A673 (cell line): ENCODE data around the gene ADSL.

Experiments
- CTCF ChIP-seq: fragments of 300-800, 200-600 bp; sonication (generic); conservative IDR thresholded peaks from 2 replicates; pipeline ENCODE4 v1.5.1; 2017; ENCODE audit warnings: low read depth, mild to moderate bottlenecking, antibody characterized with exemption, low read length, moderate library complexity, mixed read lengths
- EZH2 ChIP-seq: fragments of 200-600 bp; sonication (generic); IDR thresholded peaks from 2 replicates; pipeline ENCODE4 v1.6.1; 2017; ENCODE audit warnings: borderline replicate concordance, low read depth, mild to moderate bottlenecking, mixed read lengths, antibody characterized with exemption, low read length; ENCODE audit not compliant: poor library complexity, severe bottlenecking

DNA sequence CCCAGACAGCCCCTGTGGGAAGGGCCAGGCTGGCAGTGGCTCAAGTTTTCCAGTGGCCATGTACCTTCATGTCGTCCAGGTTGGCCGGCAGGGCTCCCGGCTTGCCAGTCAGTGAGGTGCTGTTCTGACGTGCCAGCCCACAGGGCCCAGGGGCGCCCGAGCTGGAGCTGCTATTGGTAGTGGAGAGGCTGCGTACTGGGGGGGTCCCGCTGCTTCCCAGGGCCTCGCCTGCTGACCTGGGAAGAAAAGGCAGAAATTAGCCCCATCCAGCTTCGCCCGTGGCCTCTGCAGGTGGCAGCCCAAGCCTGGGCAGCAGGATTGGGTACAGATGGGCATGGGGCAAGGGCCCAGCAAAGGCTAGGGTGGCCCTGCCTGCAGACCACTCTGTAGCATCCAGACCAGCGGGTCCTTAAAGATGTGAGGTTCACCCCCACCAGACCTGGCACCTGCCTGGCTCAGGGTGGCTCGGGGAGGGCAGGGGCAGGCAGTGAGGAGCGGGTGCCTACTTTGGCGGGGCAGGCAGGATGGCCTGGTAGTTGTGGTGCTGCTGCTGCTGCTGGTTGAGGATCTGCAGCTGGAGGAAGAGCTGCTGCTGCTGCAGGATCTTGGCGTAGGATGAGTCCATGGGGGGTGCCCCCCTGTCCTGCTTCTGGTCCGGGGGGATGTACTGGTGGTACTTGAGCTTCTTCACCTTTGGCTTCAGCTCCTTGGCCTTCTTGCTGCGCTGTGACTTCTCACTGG lies 74.2 kb downstream of the ADSL start:
- TF ChIP-seq EZH2 (no peak), CTCF (no peak)
